GM21526 (cell line): Measurements from ENCODE around the gene CMSS1.
"Not testable (repeated sequence)": the region's sequence is repeated elsewhere in the genome, so short reads cannot be mapped to it uniquely, and the experiment has no call there.

ENCODE experiments used
- ATAC-seq: cut with Tn5 transposase; IDR thresholded peaks from one replicate; pipeline ENCODE4 v1.9.1; 2021; ENCODE audit warnings: moderate library complexity; ENCODE audit not compliant: unreplicated experiment, low FRiP score

Gene CMSS1

DNA sequence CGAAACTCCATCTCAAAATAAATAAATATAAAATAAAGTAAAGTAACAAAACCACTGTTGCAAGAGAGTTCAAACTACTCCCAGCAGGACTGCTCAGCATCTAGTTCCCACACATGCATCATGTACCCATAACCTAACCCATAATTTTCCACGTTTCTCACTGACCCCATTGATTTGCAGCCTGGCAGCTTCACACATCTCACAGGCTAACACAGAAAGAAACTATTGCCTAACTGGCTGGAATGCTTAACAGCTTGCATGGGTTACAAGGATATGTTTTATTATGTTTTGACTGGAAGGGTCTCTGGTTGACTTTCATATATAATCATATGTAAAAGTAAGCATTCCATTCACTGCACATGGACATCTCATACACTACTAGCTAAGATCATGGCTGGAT, 387.5 kb downstream of the CMSS1 start:
- no peak for ATAC-seq

GRCh38 chr3:100206687-100207086, 389.0 kb downstream of the CMSS1 start:
- ATAC-seq: no peak

- no peak for ATAC-seq
These were observed 390.2 kb downstream of the CMSS1 start for GRCh38 chr3:100207886-100208285.

DNA sequence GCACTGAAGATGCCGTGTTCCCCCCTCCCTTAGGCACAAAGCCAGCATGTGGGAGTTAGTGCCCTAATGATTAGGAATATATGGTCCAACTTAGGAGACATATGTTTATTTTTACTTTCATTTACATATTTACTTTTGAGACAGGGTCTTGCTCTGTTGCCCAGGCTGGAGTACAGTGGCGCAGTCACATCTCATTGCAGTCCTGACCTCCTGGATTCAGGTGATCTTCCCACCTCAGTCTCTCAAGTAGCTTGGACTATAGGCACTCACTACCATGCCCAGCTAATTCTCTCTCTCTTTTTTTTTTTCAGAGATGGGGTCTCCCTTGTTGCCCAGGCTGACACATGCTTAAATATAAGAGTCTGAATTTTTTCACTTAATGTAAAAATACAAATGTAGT, 391.5 kb downstream of the CMSS1 start:
- no peak for ATAC-seq

DNA sequence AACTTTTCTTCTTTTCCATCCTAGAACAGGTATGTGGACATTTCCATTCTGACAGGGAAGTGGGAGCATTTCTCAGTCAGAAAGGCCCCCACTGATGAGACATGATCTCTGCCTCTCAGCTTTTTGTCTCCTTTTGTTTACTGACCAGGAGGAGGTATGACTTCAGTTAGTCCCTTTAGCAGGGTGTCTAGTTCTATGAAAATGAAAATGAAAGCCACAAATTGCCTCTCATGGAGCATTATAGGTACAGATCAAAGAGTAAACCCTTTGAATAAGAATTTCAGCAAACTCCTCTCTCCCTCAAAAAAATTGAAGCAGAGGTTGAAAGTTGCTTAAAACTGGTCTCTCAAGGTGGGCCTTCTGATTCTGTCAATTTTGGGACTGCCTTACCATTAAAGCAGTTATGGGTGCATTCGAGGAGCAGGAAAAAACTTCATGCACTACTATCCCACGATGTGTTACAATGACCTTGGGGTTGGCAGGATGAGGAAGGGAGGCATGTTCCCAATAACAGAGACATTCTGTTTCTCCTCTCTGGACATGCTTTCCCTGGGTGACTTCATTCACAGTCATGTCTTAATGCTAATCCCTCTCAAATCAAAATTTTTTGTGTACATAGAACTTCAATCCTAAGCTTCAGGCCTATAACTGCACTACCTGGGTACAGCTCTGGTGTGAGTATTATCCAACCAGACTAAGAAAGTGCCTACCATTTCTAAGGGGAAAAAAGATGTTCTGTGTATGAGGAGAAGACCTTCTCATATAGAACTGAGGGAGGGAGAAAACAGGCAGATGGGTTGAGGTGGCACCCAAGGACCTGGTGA, 392.5 kb downstream of the CMSS1 start:
- ATAC-seq: peak; percentile 96

DNA sequence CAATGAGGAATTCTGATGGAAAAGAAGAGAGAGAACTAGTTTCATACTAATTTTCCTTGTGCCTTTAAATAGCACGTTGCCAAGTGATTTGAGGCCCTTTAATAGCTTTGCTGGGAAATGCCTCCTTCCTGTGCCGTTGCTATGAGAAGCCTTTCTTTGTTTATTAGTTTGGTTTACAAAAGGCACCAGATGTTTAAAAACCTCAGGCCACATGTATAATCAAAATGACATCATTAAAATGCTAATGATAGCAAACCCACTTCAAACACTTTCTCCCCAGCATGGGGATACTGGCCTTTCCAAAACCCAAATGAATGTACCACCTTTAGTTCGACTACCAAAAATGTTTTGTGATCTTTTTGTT, 393.1 kb downstream of the CMSS1 start:
- no peak for ATAC-seq

DNA sequence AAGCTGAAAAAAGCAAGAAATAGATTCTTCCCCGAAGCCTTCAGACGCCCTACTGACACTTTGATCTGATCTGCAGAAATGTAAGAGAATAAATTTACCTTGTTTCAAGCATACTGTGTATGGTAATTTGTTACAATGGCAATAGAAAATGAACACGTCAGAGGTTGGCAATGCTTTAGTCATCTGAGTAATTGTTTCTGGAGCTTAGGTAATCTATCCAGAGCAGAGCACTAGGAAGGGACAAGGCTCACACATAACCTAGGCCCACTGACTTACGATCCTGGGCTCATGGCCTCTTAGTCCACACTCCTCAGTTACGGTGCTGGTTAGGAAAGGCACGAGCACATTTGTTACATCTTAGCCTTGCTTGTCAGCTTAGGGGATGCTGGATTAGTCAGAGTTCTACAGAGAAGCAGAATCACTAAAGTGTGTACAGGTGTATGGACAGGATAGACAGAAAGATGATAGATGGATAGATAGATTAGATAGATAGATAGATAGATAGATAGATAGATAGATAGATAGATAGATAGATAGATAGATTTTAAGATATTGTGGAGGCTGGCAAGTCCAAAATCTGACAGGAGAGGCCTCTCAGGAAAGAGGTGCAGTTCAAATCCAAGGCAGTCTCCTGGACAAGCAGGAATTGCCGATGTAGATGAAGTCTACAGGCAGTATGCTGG, 396.4 kb downstream of the CMSS1 start:
- no peak for ATAC-seq

DNA sequence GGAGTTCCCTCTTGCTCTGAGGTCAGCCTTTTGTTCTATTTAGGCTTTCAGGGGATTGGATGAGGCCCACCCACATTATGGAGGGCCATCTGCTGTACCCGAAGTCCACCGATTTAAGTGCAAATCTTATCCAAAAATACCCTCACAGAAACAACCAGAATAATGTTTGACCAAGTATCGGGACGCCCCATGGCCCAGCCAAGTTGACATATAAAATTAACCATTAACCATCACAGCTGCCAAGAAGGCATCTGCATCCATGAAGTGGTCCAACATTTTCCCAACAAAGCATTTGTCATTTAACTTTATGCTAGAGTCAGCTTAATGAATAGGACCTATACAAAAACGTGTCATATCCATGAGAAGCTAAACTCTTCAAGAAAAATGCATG, 396.9 kb downstream of the CMSS1 start:
- no peak for ATAC-seq

DNA sequence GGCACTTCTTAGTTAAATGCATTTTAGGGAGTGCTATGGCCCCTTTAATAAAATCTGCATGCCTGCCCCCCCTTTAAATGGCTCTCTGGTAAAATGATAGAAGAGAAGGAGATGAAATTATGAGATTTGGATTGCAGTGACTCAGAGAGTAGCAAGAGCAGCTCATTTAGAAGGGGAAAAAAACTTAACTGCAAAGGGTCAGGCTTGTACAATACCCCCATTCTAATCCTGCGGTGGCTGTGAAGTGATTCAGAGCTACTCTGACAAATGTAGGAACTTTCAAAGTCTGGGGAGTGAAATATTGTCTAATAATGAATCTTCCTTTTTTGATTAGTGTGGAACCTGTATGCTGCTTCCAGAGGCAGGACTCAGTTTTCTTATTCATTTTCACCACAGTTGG, 399.1 kb downstream of the CMSS1 start:
- ATAC-seq: no peak

DNA sequence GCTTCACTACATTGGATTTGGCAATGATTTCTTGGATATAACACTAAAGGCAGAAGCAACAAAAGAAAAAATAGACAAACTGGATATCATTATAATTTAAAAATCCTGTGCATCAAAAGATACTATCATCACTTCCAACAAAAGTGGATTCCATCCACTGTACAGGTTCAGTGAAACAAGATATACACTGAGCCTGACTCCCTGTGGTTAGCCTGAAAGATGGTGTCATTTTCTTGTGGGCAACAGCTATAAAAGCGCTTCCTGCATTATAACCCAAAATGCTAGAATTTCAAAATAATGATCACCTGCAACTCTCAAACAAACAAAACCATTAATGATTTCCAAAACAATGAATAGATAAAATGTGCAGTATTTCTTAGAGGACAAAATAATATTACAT, 403.5 kb downstream of the CMSS1 start:
- no peak for ATAC-seq

GRCh38 chr3:100225193-100225592, 407.5 kb downstream of the CMSS1 start:
- ATAC-seq: no peak

GRCh38 chr3:100225883-100226282, 408.2 kb downstream of the CMSS1 start:
- ATAC-seq: no peak

- ATAC-seq: no peak
These were observed 409.2 kb downstream of the CMSS1 start for GRCh38 chr3:100226712-100227429.

DNA sequence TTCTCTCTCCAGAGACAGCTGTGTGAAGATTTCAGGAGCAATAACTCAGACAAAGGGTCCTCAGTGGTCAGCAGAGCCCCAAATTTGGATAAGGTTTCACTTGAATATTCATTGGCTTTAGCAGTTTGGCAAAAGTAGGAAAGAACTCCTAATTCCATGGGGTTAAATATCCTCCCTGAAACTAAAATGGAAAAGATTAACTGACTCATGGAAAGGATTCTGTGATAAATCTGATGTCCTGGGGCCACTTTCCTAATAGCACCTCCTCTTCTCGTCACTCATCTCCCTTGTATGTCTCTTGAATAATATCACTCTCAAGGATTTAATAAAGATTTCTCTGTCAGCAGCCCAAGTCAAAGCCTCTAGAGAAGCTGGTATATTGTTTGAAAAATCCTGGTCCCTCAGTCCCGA, 409.9 kb downstream of the CMSS1 start:
- ATAC-seq: no peak

DNA sequence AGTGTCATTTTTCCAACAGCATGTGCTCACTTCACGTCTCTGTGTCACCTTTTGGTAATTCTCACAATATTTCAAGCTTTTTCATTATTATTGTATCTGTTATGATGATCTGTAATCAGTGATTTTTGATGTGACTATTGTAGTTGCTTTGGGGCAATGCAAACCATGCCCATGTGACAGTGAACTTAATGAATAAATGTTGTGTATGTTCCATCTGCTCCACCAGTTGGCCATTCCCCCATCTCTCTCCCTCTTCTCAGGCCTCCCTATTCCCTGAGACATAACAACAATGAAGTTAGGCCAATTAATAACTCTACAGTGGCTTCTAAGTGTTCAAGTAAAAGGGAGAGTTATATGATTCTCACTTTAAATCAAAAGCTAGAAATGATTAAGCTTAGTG, 410.6 kb downstream of the CMSS1 start:
- ATAC-seq: no peak

- ATAC-seq: not testable (repeated sequence)
These were observed 411.5 kb downstream of the CMSS1 start for GRCh38 chr3:100229188-100229587.

DNA sequence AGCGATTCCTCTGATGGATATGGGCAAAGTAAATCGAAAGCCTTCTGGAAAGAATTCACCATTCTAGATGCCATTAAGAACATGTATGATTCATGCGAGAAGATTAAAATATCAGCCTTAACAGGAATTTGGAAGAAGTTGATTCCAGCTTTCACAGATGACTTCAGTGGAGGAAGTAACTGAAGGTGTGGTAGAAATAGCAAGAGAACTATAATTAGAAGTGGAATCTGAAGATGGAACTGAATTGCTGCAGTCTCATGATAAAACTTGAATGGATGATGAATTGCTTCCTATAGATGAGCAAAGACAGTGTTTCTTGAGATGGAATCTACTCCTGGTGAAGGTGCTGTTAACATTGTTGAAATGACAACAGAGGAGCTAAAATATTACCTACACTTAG, 413.0 kb downstream of the CMSS1 start:
- no peak for ATAC-seq
